OCI-LY3 (cell line): Measurements from ENCODE around the gene COPS4.

Experiments
- CTCF ChIP-seq: fragments of 200-600, 300-600 bp; sonication (generic); IDR thresholded peaks from 2 replicates; pipeline ENCODE4 v1.5.1; 2014; ENCODE audit warnings: antibody characterized with exemption, low read length, low read depth
- EZH2phosphoT487 ChIP-seq: fragments of 200-600 bp; shearing (Covaris generic); IDR thresholded peaks from 2 replicates; pipeline ENCODE4 v1.6.1; 2018; ENCODE audit warnings: antibody characterized with exemption, mixed run types, low read depth

- TF ChIP-seq CTCF (no peak), EZH2phosphoT487 (no peak)
These were observed 45.2 kb upstream of the COPS4 start for GRCh38 chr4:82989575-82990429.
